ENCODE results near the gene CAMK4.

Gene CAMK4

DNA sequence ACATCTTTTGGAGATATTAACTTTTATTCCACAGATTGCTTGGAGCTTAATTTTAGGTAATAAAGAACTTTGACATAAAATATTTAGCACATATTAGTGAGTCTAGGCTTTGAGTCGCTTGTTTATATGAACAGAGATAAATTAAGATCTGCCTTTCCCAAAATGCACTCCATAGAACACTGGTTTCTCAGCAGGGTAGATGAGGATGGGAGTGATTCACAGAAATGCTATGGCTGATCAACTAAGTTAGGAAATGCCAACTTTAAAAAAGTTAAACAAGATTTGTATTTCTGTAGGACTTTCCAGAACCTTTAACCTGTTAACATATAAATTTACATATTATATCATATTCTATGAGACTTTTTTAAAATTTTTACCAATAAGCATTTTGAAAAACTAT lies 222.9 kb downstream of the CAMK4 start:
- no peak for DNase-seq

DNA sequence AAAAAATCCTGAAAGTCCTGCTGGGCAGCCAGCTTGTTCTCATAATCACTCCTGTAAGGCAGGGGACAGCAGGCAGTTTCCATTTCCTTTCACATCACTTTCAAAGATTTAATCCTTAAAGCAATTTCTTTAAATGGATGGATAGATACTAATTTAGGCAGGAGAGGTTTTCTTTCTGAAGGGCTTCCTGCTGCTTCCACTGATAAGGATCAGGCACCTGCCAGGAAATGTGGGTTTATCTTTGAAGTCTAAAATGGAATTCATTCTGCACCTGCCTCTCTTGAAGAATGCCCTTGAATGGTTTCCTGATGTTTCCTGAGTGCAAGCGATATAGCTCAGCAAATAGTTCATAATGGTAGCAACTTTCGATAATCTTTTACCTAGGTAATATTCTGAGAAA lies 223.6 kb downstream of the CAMK4 start:
- no peak for DNase-seq

DNA sequence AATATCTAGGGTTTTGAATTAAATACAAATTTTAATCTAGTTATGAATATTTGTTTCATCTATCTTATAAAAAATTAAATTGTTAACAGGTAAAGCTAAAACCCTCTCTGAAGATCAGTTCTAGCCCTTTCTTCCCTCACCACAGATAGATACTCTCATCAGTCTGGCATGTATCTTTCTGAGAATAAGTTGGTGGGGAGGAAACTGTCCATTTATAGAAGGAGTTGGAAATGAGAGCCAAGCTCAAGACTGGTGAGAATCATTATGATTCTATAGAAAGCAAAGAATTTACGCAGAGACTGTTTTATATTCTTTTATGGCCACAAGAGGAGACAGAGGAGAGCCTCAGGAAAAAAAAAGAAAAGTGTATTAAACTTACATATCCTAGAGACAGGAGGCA lies 229.1 kb downstream of the CAMK4 start:
- no peak for DNase-seq

DNA sequence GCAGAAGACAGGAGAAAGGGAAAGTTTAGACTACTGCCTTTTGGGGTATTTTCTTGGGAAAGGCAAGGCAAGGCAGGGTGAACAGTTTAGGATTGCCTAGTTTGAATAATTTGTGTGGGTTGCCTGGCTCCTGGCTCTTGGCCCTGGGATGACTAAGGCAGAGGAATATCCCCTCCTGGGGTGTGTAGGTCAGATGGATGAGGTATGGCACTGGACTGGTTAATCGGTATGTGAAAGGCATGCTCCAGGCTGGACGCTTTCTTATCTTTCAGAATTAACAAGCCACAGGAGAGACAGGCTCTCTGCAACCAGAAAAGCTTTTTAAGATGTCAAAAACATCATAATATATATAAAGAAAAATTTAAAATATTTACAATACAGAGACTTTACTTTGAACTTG lies 229.6 kb downstream of the CAMK4 start:
- no peak for DNase-seq

DNA sequence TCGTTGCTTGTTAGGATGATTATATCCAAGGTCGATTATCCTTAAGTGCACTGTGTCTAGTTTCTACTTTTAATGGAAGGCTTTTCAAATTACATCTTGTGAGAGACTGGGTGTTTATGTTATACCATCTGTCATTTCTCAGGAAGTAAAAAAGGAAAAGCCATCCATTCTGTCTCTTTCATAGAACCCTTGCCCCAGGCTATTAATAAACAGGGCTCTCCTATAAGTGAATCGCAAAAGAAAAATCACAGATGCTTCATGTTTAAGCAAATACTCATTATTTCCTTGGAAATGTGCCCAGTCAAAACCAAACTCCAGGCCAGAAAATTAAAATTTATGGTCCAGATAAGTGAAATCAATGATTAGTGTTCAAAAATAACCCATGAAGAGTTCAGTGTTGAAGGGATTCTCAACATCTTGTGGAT lies 230.0 kb downstream of the CAMK4 start:
- no peak for DNase-seq

DNA sequence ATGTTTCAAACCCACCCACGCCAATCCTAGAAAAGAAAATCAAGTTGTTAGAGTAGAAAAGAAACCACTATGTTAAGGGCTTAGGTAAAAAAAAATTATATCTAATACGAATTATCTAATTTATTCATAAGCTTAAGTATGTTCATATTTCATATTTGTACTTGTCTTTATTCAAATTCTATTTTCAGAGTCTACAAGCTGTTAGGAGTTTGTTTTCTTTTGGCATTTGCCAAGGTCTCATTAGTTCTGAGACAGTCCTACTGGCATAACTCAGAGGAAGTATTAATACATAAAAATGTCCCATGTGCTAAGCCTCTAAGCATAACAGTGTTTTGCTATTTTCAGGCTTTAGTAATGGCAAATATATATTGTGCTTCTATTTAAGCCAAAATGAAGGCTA lies 230.6 kb downstream of the CAMK4 start:
- DNase-seq: no peak

DNA sequence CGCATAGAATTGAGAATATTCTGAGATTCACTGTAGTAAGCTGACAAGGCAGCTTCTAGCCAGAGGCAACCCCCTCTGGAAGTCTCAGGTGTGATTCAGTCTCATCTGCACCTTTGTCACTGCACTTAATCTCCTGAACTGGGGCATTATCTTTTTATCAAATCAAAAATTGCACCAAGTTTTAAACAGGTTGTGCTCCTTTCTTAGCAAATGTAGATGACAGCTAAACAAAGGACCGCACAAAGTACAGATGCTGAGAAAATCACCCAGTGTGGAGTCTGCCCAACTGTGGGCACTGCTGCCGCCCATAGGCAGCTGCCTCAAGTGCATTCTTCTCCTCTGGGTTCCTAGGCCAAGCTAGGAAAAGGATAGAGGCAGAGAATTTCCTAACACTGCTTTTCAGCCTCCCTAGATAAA lies 237.1 kb downstream of the CAMK4 start:
- DNase-seq: no peak

DNA sequence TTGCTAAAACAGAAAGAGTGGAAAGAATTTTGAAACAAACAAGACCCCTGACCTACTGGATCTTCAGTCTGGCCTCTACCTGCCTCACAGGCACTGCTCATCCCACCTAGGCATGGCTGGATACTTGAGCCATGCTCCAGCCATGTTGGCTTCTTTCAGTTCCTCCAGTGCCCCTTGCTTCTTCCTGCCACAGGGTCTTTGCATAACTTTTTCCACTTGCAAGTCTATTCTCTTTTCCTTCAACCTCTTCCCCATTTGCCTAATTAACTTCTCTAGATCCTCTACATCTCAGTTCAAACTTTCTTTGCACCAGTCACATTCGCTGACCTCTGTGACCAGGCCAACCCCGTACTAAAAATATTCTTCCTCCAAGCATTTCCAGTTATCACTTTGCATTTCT lies 237.8 kb downstream of the CAMK4 start:
- no peak for DNase-seq

DNA sequence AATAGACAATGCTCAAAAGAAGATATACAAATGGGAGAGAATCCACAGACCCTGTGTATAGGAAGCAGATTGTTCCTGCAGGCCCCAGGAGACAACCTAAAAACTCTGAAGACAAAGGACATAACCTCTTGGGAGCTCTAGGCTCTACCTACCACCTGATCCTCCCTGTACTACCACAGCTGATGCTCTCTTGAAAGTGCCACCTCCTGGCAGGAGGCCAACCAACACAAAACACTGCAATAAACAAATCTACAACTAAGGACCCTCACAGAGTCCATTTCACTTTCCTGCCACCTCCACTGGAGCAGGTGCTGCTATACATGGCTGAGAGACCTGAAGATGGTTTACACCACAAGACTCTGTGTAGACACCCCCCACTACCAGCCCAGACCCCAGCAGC lies 239.1 kb downstream of the CAMK4 start:
- no peak for DNase-seq

DNA sequence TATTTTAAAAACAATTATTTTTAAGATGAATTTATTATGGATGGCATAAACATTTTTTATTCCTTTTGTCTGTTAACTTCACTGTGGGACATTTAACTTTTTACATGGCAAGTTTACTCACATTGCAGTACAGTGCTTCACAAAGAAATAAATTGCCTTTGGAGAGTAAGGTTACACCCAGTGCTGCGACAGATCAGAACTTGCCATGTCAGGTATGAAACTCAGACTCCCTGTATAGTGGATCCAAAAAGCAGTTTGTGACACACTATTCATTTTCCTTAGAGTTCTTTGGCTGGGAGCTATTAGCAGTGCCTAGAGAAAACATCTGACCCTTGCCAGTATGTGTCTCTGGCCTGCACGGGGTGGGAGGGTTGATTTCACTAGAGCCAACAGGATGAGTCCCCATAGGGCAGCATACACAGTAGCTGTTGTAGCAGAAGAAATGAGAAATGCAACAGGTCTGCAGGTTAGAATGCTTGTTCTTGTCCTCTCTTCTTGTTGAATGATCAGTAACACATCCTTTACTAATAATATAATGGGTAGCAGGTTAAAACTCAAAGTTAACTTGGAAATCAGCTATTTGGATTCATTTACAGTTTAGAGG lies 245.2 kb downstream of the CAMK4 start:
- DNase-seq: no peak

DNA sequence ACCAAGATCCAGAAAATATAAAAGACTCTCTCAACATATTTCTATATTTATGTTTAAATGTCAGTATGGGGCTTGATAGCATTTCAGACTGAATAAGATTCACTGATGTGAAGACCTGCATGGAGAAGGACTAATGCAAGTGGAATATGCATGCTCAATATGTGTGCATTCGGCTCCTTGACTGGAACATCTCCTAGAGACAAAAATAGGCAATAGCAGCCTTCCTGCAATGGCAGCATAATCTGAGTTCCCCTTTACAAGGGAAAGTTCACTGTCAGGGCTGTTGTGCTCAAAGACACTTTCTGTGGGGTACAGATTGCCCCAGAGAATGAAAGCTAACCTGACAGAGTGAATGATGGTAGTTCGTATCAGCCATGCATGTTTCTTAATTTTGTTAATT lies 245.7 kb downstream of the CAMK4 start:
- no peak for DNase-seq

DNA sequence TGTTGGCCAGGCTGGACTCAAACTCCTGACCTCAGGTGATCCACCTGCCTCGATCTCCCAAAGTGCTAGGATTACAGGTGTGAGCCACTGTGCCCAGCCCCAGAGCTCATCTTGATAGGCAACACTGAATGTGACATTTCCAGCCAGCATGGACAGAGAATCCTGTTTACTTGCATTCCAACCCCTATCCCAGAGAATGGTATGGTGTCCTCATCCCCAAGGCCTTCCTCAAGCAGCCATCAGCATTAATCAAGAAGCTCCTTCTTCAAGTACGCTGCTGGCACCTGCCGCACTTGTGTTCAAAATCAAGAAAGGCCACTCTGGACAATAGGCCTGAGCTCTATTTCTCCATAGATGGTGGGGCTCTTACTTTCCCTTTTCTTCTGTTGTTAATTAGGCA lies 247.9 kb downstream of the CAMK4 start:
- no peak for DNase-seq

DNA sequence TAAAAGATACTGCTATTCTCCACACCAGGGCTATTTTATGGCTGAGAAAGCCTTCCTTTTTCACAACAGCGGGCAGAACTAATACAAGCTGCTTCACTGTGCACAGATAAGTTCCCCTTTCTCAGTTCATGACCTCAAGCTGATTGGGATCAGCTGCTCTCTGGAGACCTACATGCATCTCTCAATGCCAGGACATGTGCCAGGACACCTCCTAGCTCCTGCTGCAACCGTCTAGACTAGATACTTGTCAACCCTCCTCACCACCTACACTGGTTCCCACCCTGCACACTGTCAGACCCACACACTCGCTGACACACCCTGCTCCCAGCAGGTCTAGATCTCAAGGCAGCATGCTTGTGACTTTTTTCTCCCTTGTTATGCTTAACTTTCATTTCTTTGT lies 248.4 kb downstream of the CAMK4 start:
- no peak for DNase-seq

DNA sequence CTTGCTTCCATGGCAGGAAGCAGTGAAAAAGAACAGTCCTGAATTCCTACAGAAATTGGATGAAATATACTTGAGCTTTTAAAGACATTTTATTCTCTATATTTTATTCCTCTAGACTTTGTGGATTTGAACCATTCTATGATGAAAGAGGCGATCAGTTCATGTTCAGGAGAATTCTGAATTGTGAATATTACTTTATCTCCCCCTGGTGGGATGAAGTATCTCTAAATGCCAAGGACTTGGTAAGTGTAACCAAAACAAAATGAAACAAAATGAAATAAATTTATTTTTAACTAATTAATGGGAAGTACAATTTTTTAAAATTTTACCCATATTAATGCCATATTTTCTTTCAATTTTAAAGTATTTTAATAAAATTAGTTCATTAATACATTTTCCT lies 254.1 kb downstream of the CAMK4 start:
- DNase-seq: no peak

DNA sequence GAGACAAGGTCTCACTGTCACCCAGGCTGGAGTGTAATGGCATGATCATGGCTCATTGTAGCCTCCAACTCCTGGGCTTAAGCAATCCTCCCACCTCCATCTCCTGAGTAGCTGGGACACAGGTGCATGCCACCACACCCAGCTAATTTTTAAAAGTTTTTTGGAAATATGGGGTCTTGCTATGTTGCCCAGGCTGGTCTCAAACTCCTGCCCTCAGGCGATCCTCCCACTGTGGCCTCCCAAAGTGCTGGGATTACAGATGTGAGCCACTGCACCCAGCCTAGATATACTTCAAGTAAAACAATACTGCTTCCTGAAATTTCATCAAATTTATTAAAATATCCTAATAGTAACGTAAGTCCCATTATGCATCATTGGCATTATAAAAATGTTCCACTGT lies 254.7 kb downstream of the CAMK4 start:
- DNase-seq: no peak

DNA sequence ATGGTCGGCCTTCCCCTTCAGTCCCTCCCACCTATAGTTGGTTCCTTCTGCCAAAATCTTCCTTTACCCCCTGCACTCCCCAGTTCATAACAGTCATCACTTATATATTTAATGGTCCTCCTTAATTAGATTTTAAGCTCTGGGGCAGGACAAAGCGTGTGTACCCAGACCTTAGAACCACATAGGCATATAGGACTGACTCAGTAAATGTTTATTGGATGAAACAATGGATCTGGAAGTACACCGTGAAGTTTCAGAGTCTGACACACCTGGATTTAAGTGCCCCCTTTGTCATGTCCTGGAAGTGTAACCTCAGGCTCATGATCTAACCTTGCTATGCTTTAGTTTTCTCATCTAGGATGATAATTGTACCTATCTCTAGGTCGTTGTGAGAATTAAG lies 256.2 kb downstream of the CAMK4 start:
- DNase-seq: no peak

DNA sequence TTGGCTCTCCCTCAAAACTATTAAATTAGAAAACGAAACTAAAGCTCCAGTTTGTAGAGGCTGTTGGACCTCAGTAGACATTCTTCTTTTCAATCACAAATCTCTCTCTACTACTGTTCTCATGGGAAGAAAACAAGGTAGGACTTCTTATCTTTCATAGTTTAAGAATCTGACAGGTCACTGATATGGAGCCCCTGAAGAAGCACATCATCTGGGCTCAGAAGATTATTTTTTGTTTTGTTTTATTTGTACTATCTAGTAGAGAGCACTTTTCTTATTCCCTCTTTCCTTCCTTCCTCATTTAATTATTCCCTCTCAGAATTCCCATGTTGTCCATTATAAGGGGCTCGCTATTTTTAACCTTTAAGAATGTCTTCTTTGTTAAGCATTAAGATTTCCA lies 261.9 kb downstream of the CAMK4 start:
- no peak for DNase-seq

DNA sequence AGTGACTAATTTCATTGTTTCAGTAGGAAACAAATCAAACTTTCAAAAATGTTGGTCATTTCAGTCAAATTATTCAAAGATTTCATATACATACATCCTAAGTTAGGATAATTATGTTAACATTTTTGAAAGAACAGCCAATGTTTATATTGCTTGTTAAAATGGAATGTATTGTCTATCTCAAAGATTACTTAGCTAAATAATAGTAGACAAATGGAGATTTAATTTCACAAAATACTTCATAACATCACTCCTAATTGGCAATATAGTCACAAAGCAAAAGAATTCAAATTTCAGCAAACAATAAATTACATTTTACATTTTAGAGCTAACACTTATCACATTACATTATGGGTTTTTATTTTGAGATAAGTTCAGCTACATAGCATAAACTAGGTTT lies 262.7 kb downstream of the CAMK4 start:
- DNase-seq: no peak

DNA sequence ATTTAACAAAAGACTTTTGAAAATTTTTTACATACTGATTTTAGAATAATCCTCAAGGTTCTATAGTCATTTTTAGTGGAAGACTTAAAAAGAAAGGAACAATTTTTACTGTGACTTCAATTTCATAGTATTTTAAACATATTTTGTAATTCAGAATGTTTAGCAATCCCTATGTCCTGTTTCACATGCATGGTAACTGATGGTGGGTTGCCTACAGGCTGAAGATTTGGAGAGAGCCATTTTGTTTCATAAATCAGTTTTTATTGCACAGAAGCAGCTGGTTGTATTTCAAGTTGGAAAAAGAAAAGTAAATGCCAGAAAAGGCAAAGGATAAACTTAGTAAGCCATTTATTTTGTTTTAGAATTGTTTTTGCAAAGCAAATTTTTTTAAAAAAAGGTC lies 264.2 kb downstream of the CAMK4 start:
- no peak for DNase-seq

DNA sequence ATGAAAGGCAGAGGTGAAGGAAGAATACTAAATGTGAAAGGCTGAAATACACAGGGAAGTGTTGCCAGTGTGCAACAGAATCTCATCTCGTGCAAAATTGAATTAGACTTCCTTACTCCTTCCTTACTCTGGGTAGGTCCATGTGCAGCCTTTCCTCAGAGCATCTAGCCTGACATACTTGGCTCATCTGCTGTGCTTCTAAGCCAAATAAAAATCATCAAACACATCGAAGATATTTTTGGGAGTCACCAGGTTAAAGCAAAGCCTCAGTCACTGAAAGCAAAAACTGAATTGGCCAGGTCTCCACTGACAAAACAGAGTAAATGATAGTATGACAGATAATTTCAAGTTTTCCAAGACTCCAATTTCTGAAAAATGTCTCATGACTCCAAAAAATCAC lies 268.8 kb downstream of the CAMK4 start:
- no peak for DNase-seq

DNA sequence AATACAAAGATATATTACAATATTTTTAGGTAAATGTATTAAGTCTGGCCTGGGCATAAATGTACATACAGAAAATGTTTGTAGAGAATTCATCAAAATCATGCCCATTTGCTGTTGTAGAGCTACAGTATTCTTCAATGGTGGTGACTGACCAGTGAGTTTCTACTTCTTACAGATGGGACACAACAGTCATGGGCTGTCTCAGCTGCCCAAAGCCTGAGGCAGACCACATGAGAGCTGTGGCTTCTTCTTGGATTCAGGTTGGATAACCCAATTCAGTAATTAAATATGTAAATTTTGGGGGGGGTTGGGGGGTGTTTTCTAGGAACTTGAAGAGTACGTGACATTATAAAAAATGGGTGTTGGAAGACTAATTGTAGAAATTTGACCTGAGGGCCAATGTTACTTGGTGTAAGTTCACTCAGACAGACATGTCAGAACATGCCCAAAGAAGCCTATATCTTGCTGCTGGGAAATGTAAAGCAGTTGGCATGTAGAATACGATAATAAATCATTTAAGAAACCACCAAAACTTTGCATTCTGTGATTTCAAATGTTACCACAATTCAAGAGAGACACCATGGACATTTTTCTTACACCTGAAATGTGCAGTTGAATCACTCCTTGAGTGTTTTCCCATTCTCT lies 270.3 kb downstream of the CAMK4 start:
- DNase-seq: no peak

DNA sequence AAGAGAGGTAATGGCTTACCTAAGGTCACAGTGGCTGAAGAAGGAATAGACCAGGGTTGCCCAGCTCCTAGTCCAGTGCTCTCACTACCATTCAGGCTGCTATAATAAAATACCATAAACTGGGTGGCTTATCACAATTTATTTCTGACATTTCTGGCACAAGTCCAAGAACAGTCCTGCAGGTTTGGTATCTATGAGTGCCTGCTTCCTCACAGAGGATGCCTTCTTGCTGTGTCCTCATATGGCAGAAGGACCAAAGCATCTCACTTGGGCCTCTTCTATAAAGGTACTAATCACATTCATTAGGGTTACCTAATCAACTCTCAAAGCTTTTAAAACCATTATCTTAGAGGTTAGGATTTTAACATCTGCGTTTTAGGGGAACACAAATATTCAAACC lies 271.0 kb downstream of the CAMK4 start:
- no peak for DNase-seq

DNA sequence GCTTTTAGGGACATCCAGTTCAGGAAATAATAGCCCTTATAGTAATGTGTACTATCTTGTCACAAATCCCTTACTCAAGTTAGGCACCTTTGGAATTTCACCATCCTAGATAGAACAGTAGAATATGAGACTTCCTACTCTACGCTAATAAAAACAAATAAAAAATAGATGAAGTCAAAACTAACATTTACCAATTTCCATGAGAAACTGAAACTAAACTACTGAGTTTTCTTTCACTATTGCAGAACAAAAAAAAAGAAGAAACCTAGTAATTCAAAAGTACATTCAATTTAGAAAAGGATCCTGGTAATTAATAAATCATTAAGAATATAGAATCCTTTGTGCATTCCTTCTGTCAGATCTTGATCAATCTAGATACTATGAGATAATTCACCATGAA lies 274.2 kb downstream of the CAMK4 start:
- no peak for DNase-seq

DNA sequence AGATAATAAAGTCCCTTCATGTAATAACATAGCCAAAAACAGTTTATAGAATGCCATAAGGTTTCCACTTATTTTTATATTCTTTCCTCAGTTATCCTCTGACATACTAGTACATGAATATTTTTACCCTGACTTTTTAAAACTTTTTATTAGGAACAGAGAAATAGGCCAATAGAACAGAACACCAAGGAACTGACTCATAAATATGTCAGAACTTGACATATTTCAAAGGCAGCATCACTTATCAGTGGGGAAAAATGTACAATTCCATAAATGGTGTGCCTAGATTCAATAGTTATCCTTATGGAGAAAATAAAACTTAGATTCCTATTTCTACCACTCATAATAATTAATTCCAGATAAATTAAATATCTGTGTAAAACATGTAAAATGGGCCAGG lies 278.8 kb downstream of the CAMK4 start:
- DNase-seq: no peak

DNA sequence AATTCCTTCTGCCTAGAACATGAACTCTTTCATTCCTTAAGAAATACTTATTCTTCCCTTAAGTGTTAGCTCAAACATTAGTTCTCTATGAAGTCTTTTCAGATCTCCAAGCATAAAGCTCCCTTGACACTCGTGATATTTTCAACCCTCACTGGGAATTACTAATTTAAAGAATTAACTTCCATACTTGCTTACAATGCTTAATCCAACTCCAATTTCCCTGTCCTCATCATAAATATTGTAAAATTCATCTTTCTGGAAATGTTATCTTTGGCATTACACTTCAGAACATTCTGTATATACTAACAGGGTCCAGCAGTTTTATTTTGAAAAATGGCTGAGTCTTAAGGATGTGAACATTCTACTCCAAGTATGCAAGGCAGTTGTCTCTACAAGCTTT lies 280.9 kb downstream of the CAMK4 start:
- DNase-seq: no peak

Data from T-helper 1 cell (primary cell).